MM.1S (cell line): ENCODE data around the gene FCAR.
"Not testable (repeated sequence)": the region's sequence is repeated elsewhere in the genome, so short reads cannot be mapped to it uniquely, and the experiment has no call there.

Experiments used
- DNase-seq: peaks from one replicate; pipeline ENCODE4 v3.0.0-alpha.2; 2015
- H2AFZ ChIP-seq: fragments of 300-600 bp; sonication (generic); 2 replicates; pipeline ENCODE4 v1.6.0; 2016; ENCODE audit warnings: antibody characterized with exemption, low read length
- H3F3A ChIP-seq: fragments of 300-600 bp; sonication (generic); 2 replicates; pipeline ENCODE4 v1.6.1; 2016; ENCODE audit warnings: mild to moderate bottlenecking, antibody characterized with exemption, low read length, moderate library complexity, mixed read lengths; ENCODE audit not compliant: insufficient read depth
- H3K27ac ChIP-seq: fragments of 300-600 bp; sonication (generic); 2 replicates; pipeline ENCODE4 v1.5.1; 2016; ENCODE audit warnings: mild to moderate bottlenecking, low read length
- H3K27me3 ChIP-seq: fragments of 300-600 bp; sonication (generic); replicated peaks from 2 replicates; pipeline ENCODE4 v1.6.0; 2016; ENCODE audit warnings: low read length; ENCODE audit not compliant: insufficient read depth
- H3K36me3 ChIP-seq: fragments of 300-600 bp; sonication (generic); replicated peaks from 2 replicates; pipeline ENCODE4 v1.6.1; 2016; ENCODE audit warnings: mild to moderate bottlenecking, low read length, mixed read lengths; ENCODE audit not compliant: insufficient read depth
- H3K4me1 ChIP-seq: fragments of 300-600 bp; sonication (generic); 2 replicates; pipeline ENCODE4 v1.6.1; 2016; ENCODE audit warnings: low read length, mixed read lengths
- H3K4me2 ChIP-seq: fragments of 300-600 bp; sonication (generic); 2 replicates; pipeline ENCODE4 v1.6.0; 2016; ENCODE audit warnings: low read depth, low read length
- H3K4me3 ChIP-seq: fragments of 300-600 bp; sonication (generic); 2 replicates; pipeline ENCODE4 v1.5.1; 2016; ENCODE audit warnings: low read length, mixed read lengths
- H3K79me2 ChIP-seq: fragments of 300-600 bp; sonication (generic); 2 replicates; pipeline ENCODE4 v1.6.1; 2016; ENCODE audit warnings: mixed run types, low read length, mixed read lengths
- H3K9ac ChIP-seq: fragments of 300-600 bp; sonication (generic); 2 replicates; pipeline ENCODE4 v1.6.1; 2016; ENCODE audit warnings: low read length, mixed read lengths
- H3K9me2 ChIP-seq: fragments of 300-600 bp; sonication (generic); replicated peaks from 2 replicates; pipeline ENCODE4 v1.6.1; 2016; ENCODE audit warnings: mild to moderate bottlenecking, low read length, mixed read lengths; ENCODE audit not compliant: insufficient read depth
- H3K9me3 ChIP-seq: fragments of 300-600 bp; sonication (generic); replicated peaks from 2 replicates; pipeline ENCODE4 v1.6.1; 2016; ENCODE audit warnings: mild to moderate bottlenecking, low read length, mixed read lengths; ENCODE audit not compliant: insufficient read depth
- H4K20me1 ChIP-seq: fragments of 300-600 bp; sonication (generic); 2 replicates; pipeline ENCODE4 v1.6.1; 2016; ENCODE audit warnings: mild to moderate bottlenecking, low read length, moderate library complexity, mixed read lengths; ENCODE audit not compliant: insufficient read depth
- EZH2 ChIP-seq: fragments of 300-600 bp; sonication (generic); optimal IDR thresholded peaks from 2 replicates; pipeline ENCODE3; 2017; ENCODE audit warnings: low read depth, mild to moderate bottlenecking, antibody characterized with exemption, low read length, mixed read lengths
- EZH2phosphoT487 ChIP-seq: fragments of 300-600 bp; sonication (generic); IDR thresholded peaks from 2 replicates; pipeline ENCODE4 v1.6.1; 2018; ENCODE audit warnings: antibody characterized with exemption, low read length
- TF ChIP-seq, protein P1 (sequence below): fragments of 300-600 bp; sonication (generic); IDR thresholded peaks from 2 replicates; pipeline ENCODE4 v1.5.1; 2016; ENCODE audit warnings: antibody characterized with exemption, low read length, mixed read lengths

FCAR gene

DNA sequence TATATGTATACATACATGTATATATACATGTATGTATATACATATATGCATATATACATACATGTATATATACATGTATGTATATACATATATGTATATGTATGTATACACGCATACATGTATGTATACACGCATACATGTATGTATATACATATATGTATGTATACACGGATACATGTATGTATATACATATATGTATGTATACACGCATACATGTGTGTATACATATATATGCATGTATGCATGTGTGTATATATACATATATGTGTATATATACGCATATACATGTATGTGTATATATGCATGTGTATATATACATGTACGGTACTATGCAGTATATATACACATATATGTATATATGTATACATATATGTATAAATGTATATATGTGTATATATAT is 29.3 kb downstream of the FCAR start:
- H3K4me3 ChIP-seq = no peak overlapping the region
- H4K20me1 ChIP-seq = no peaks in the 10 kb centered on the region
- TF ChIP-seq, protein P1, sequence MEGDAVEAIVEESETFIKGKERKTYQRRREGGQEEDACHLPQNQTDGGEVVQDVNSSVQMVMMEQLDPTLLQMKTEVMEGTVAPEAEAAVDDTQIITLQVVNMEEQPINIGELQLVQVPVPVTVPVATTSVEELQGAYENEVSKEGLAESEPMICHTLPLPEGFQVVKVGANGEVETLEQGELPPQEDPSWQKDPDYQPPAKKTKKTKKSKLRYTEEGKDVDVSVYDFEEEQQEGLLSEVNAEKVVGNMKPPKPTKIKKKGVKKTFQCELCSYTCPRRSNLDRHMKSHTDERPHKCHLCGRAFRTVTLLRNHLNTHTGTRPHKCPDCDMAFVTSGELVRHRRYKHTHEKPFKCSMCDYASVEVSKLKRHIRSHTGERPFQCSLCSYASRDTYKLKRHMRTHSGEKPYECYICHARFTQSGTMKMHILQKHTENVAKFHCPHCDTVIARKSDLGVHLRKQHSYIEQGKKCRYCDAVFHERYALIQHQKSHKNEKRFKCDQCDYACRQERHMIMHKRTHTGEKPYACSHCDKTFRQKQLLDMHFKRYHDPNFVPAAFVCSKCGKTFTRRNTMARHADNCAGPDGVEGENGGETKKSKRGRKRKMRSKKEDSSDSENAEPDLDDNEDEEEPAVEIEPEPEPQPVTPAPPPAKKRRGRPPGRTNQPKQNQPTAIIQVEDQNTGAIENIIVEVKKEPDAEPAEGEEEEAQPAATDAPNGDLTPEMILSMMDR = no peak
- no peak for TF ChIP-seq EZH2phosphoT487
- no peak for TF ChIP-seq EZH2
- H3K4me1 ChIP-seq = no peaks in the 10 kb centered on the region
- no peaks in the 10 kb centered on the region for H3K79me2 ChIP-seq
- no peaks in the 10 kb centered on the region for H3K9me2 ChIP-seq
- H3K4me2 ChIP-seq = no peak overlapping the region
- no peak for DNase-seq
- no peaks in the 10 kb centered on the region for H3K9me3 ChIP-seq
- H3K27ac ChIP-seq = no peak overlapping the region
- no peaks in the 10 kb centered on the region for H3K36me3 ChIP-seq
- no peaks in the 10 kb centered on the region for H3F3A ChIP-seq
- no peak overlapping the region for H3K9ac ChIP-seq
- H3K27me3 ChIP-seq = peaks cover 51% of the 10 kb centered on the region
- H2AFZ ChIP-seq = no peak overlapping the region

DNA sequence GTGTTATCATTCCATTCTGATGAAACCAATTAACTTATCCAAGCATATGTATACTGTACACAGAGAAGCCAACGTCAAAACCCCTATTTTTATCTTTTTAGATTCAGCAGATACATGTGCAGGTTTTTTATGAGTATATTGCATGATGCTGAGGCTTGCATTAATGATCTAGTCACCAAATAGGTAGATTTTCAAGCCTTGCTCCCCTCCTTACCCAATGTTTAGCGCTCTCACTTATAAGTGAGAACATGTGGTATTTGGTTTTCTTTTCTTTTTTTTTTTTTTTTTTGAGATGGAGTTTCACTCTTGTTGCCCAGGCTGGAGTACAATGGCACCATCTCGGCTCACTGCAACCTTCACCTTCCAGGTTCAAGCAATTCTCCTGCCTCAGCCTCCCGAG is 30.2 kb downstream of the FCAR start:
- H3K36me3 ChIP-seq, H3K79me2 ChIP-seq, DNase-seq, H4K20me1 ChIP-seq, H3F3A ChIP-seq, H2AFZ ChIP-seq, H3K4me3 ChIP-seq, H3K9ac ChIP-seq, H3K9me2 ChIP-seq, H3K9me3 ChIP-seq, H3K27ac ChIP-seq, H3K4me1 ChIP-seq, H3K4me2 ChIP-seq: not testable (repeated sequence)
- peaks cover 50% of the 10 kb centered on the region for H3K27me3 ChIP-seq

DNA sequence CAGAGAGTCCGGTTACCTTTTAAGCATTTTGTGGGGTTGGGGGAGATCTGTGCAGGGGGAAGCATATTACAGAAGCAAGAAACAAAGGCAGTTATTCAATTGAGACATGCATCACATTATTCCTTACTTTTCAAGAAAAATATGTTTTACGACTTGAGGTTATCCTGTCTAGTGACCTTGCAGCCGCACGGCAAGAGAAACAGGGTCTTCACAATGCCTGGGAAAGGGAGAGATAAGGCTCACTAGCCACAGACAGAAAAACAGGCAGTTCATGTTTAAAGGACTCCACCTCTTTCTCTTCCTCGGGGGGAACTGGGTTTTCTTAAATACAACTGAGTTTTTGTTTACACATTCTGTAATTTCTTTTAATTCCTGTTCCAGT is 31.4 kb downstream of the FCAR start:
- Histone ChIP-seq H3K36me3 (no peaks in the 10 kb centered on the region), H4K20me1 (no peaks in the 10 kb centered on the region), H3F3A (no peaks in the 10 kb centered on the region), H3K27me3 (peaks cover 46% of the 10 kb centered on the region), H3K4me3 (no peak overlapping the region), H3K9ac (no peak overlapping the region), H2AFZ (no peak overlapping the region), H3K4me1 (no peaks in the 10 kb centered on the region), H3K4me2 (no peak overlapping the region), H3K79me2 (no peaks in the 10 kb centered on the region), H3K27ac (no peak overlapping the region), H3K9me2 (no peaks in the 10 kb centered on the region), H3K9me3 (no peaks in the 10 kb centered on the region)
- TF ChIP-seq EZH2phosphoT487 = no peak
- TF ChIP-seq, protein P1 = no peak
- no peak for TF ChIP-seq EZH2
- DNase-seq = no peak

- Histone ChIP-seq H3K79me2 (no peaks in the 10 kb centered on the region), H3K4me2 (no peak within 1 kb of the TSS), H3K9ac (no peak within 1 kb of the TSS), H3F3A (no peaks in the 10 kb centered on the region), H3K9me2 (no peaks in the 10 kb centered on the region), H3K27ac (no peak within 1 kb of the TSS), H4K20me1 (no peaks in the 10 kb centered on the region), H3K4me3 (no peak within 1 kb of the TSS), H3K4me1 (no peaks in the 10 kb centered on the region), H3K36me3 (no peaks in the 10 kb centered on the region), H2AFZ (peak within 1 kb of the TSS; percentile 42; the same call in 1 of the 2 replicates), H3K27me3 (peaks cover 41% of the 10 kb centered on the region), H3K9me3 (no peaks in the 10 kb centered on the region)
- no peak for TF ChIP-seq EZH2phosphoT487
- TF ChIP-seq EZH2 = no peak
- TF ChIP-seq, protein P1 = no peak
- no peak for DNase-seq
Observed at GRCh38 chr19:54905803-54906511, 31.9 kb downstream of the FCAR start, which contains the start of gene NCR1. Gene NCR1, plus strand, starts transcription at chr19:54906148. Its CDS starts 40 bp downstream, at chr19:54906188.
